Measurements from ENCODE around the gene CATSPERZ. TPM values are rescaled to one million over a fixed set of nuclear protein-coding genes. Genes with fewer than 3 reads are reported as not detected.

The CATSPERZ gene
- total and polyA plus RNA-seq, 2 of the 8 experiments (the other 6 are each of a cell fraction or from before 2014, with no cell fraction given) = 0.77 TPM; not detected in 1

DNA sequence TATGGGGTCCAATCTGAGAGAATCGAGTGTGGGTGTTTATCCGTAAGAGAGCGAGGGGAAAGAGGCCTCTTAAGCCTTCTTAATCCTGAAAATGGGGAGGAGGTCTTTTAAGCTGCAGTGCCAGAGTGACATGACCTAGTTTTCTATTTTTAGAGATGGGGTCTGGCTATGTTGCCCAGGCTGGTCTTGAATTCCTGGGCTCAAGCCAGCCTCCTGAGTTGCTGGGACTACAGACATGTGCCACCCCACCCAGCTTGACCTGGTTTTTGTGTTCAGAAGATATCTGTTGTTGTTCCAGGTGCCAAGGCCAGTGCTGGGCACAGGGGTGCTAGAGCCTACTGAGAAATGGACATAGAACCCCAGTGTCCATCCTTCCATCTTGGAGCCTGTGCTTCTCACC is 17.1 kb upstream of the CATSPERZ start:
- Histone ChIP-seq H2AK5ac (ENCODE audit: low read depth, low read length) (no peak overlapping the region), H3K36me3 (ENCODE audit: control insufficient read depth in 2 of 4, insufficient read depth in 4 of 4, low read length in 3 of 4) (no peaks in the 10 kb centered on the region; a peak in 1 of 8 replicates), H3K27ac (ENCODE audit: low read depth, low read length) (no peak overlapping the region), H3K79me2 (ENCODE audit: control insufficient read depth in 1 of 2, insufficient read depth in 2 of 2, low read length in 2 of 2) (no peaks in the 10 kb centered on the region), H3K79me1 (ENCODE audit: low read depth, low read length) (no peaks in the 10 kb centered on the region; the same call in 1 of the 2 replicates), H4K8ac (ENCODE audit: extremely low read depth, insufficient read depth, low read length) (no peak overlapping the region), H4K5ac (ENCODE audit: insufficient read length, low read depth, low read length) (no peak overlapping the region), H2BK5ac (ENCODE audit: low read depth, low read length) (0 out of 2 replicates have a peak overlapping the region, but pooled peaks have one; percentile 60), H3K23me2 (ENCODE audit: low read depth, low read length) (peaks cover 10% of the 10 kb centered on the region; the same call in 1 of the 2 replicates), H3K4ac (replicated peaks; ENCODE audit: insufficient read length, low read depth, low read length) (no peak overlapping the region), H3K4me3 (ENCODE audit: extremely low read depth in 1 of 4, insufficient read depth in 2 of 4, low read depth in 3 of 4, low read length in 4 of 4) (no peak overlapping the region), H4K91ac (replicated peaks; ENCODE audit: insufficient read length, low read length) (peak overlapping the region; percentile 60), H3K4me2 (ENCODE audit: insufficient read depth in 1 of 2, low read depth in 2 of 2, low read length in 2 of 2) (no peak overlapping the region; a peak in 1 of 4 replicates), H2BK20ac (ENCODE audit: low read length) (no peak overlapping the region), H2BK12ac (ENCODE audit: low read depth, low read length) (no peak overlapping the region), H4K20me1 (replicated peaks in 1 of 2; ENCODE audit: control insufficient read depth in 1 of 2, insufficient read depth in 2 of 2, low read length in 2 of 2) (peaks cover 0 to 3% of the 10 kb centered on the region in 2 experiments), H3K4me1 (replicated peaks in 1 of 4; ENCODE audit: control insufficient read depth in 3 of 4, insufficient read depth in 4 of 4, low read length in 3 of 4) (peaks cover 0 to 8% (median 4%) of the 10 kb centered on the region in 4 experiments; a peak in 4 of 7 replicates), H3K56ac (replicated peaks; ENCODE audit: insufficient read length, low read depth, low read length) (no peak overlapping the region), H2BK15ac (ENCODE audit: low read length) (no peak overlapping the region), H3K27me3 (replicated peaks in 1 of 4; ENCODE audit: control insufficient read depth in 3 of 4, extremely low read depth in 1 of 4, insufficient read depth in 3 of 4, low read length in 3 of 4) (peaks cover 0 to 7% (median 0%) of the 10 kb centered on the region in 4 experiments; a peak in 3 of 7 replicates), H3K14ac (ENCODE audit: insufficient read length) (no peak overlapping the region), H3K9me3 (ENCODE audit: insufficient read depth in 2 of 2, low read depth in 1 of 2, low read length in 1 of 2) (no peaks in the 10 kb centered on the region), H2BK120ac (replicated peaks; ENCODE audit: low read depth, low read length) (no peak overlapping the region), H3K18ac (ENCODE audit: extremely low read depth, low read length) (no peak overlapping the region), H3K23ac (ENCODE audit: insufficient read length) (no peak overlapping the region), H3K9ac (replicated peaks in 1 of 4; ENCODE audit: extremely low read depth in 1 of 4, low read depth in 3 of 4, low read length in 3 of 4) (no peak overlapping the region), H2AFZ (ENCODE audit: low read length) (no peak overlapping the region)
- DNase-seq (ENCODE audit: low read depth in 1 of 2, low spot score in 2 of 2) (no peak), FAIRE-seq (no peak)
- 93% methylated on average over 3 of the region's 3 CpGs; no CpG with 5 or more reads in 1 of the 2 experiments for WGBS, 2 experiments (ENCODE audit: extremely low coverage in 1 of 2, insufficient coverage in 1 of 2, insufficient read length in 1 of 2, insufficient replicate concordance in 2 of 2, low coverage in 1 of 2, low lambda C conversion rate in 2 of 2, missing lambda C conversion rate in 1 of 2)
- ChIA-PET CTCF (ENCODE audit: partially characterized antibody) (interaction anchor here (0.6 to 11.4 kb wide), 8 partner anchors 13 to 69 kb away, joined by 3 to 134 read pairs (median 5); partner anchors contain the start of genes CATSPERZ, ESRRA, PRDX5 and TRMT112), POLR2A (ENCODE audit: partially characterized antibody) (interaction anchor here (1.5 to 9.5 kb wide), 4 partner anchors 9 to 38 kb away, joined by 3 to 79 read pairs (median 28); partner anchors contain the start of genes ESRRA and PPP1R14B)
- TF ChIP-seq FOSL1 (IDR thresholded peaks at IDR 0.05; ENCODE audit: insufficient read depth, low read depth, low read length) = no peak
- TF ChIP-seq TBP (IDR thresholded peaks at IDR 0.05; ENCODE audit: low read depth, low read length) = no peak
- TF ChIP-seq SP2 (IDR thresholded peaks at IDR 0.05; ENCODE audit: low read length) = no peak
- no peak for TF ChIP-seq TEAD4 (IDR thresholded peaks at IDR 0.05; ENCODE audit: low read depth, low read length)
- no peak for TF ChIP-seq KDM1A (IDR thresholded peaks at IDR 0.05; ENCODE audit: borderline replicate concordance, low read length)
- no peak for TF ChIP-seq MAFK (IDR thresholded peaks at IDR 0.05; ENCODE audit: low read depth, low read length)
